ENCODE results near the gene CMTM4. TPM values are rescaled to one million over a fixed set of nuclear protein-coding genes. Genes with fewer than 3 reads are reported as not detected.

The CMTM4 gene
- total and polyA plus RNA-seq, 2 of the 8 experiments (the other 6 are each of a cell fraction or from before 2014, with no cell fraction given), result 35.3 to 51.7 TPM

GRCh38 chr16:66728804-66729203, 32.3 kb upstream of the CMTM4 start:
- H3K4me2 ChIP-seq (ENCODE audit: insufficient read depth in 1 of 2, low read depth in 2 of 2, low read length in 2 of 2), result peak overlapping the region; percentile 13 to 23; a peak in 2 of 4 replicates
- CTCF ChIA-PET (ENCODE audit: partially characterized antibody), result interaction anchor here (0.7 to 8.6 kb wide), 22 partner anchors 11 to 322 kb away, joined by 3 to 170 read pairs (median 4); partner anchors contain the start of gene DYNC1LI2

More at GRCh38 chr16:66728804-66729203, 32.3 kb upstream of the CMTM4 start:
- H3K23me2 ChIP-seq (ENCODE audit: low read depth, low read length), result no peaks in the 10 kb centered on the region; the same call in 1 of the 2 replicates
- POLR2A ChIA-PET (ENCODE audit: partially characterized antibody), result interaction anchor here (1.5 to 6.9 kb wide), 4 partner anchors 9 to 139 kb away, joined by 5 to 57 read pairs (median 7); partner anchors contain the start of gene DYNC1LI2
- peaks cover 0 to 6% (median 5%) of the 10 kb centered on the region in 4 experiments; a peak in 6 of 7 replicates for H3K4me1 ChIP-seq (replicated peaks in 1 of 4; ENCODE audit: control insufficient read depth in 3 of 4, insufficient read depth in 4 of 4, low read length in 3 of 4)
- no peaks in the 10 kb centered on the region for H3K27me3 ChIP-seq (replicated peaks in 1 of 4; ENCODE audit: control insufficient read depth in 3 of 4, extremely low read depth in 1 of 4, insufficient read depth in 3 of 4, low read length in 3 of 4)
- no peak overlapping the region for H3K9ac ChIP-seq (replicated peaks in 1 of 4; ENCODE audit: extremely low read depth in 1 of 4, low read depth in 3 of 4, low read length in 3 of 4)
- no peak overlapping the region for H2AFZ ChIP-seq (ENCODE audit: low read length)
- DNase-seq (ENCODE audit: low read depth in 1 of 2, low spot score in 2 of 2) (no peak), FAIRE-seq (no peak)
- H2BK12ac ChIP-seq (ENCODE audit: low read depth, low read length), result no peak overlapping the region
- 77% methylated on average over 3 of the region's 4 CpGs; no CpG with 5 or more reads in 1 of the 2 experiments for WGBS, 2 experiments (ENCODE audit: extremely low coverage in 1 of 2, insufficient coverage in 1 of 2, insufficient read length in 1 of 2, insufficient replicate concordance in 2 of 2, low coverage in 1 of 2, low lambda C conversion rate in 2 of 2, missing lambda C conversion rate in 1 of 2)
- peak overlapping the region; percentile 0 for H4K91ac ChIP-seq (replicated peaks; ENCODE audit: insufficient read length, low read length)
- no peak overlapping the region for H3K23ac ChIP-seq (ENCODE audit: insufficient read length)
- H3K18ac ChIP-seq (ENCODE audit: extremely low read depth, low read length), result no peak overlapping the region; the same call in 1 of the 2 replicates
- H3K27ac ChIP-seq (ENCODE audit: low read depth, low read length), result no peak overlapping the region; the same call in 1 of the 2 replicates
- no peak overlapping the region for H2BK15ac ChIP-seq (ENCODE audit: low read length)
- TF ChIP-seq CBX5 (IDR thresholded peaks at IDR 0.05; ENCODE audit: low read depth, low read length) (no peak), MAX (IDR thresholded peaks at IDR 0.05) (no peak), RBBP5 (IDR thresholded peaks at IDR 0.05; ENCODE audit: borderline replicate concordance, low read depth, low read length) (no peak), MAFK (IDR thresholded peaks at IDR 0.05; ENCODE audit: low read depth, low read length) (no peak), CTCF (IDR thresholded peaks at IDR 0.05; ENCODE audit: control extremely low read depth in 1 of 3, insufficient read depth in 1 of 3, low read depth in 1 of 3, low read length in 3 of 3) (no peak)
- H2BK5ac ChIP-seq (ENCODE audit: low read depth, low read length), result peak overlapping the region; percentile 67; the same call in 1 of the 2 replicates
- H3K9me3 ChIP-seq (ENCODE audit: insufficient read depth in 2 of 2, low read depth in 1 of 2, low read length in 1 of 2), result no peaks in the 10 kb centered on the region
- H3K56ac ChIP-seq (replicated peaks; ENCODE audit: insufficient read length, low read depth, low read length), result no peak overlapping the region
- peak overlapping the region; percentile 23; the same call in 1 of the 2 replicates for H2BK20ac ChIP-seq (ENCODE audit: low read length)
- no peak overlapping the region for H3K4ac ChIP-seq (replicated peaks; ENCODE audit: insufficient read length, low read depth, low read length)
- no peak overlapping the region for H2AK5ac ChIP-seq (ENCODE audit: low read depth, low read length)
- peaks cover 23 to 91% (median 71%) of the 10 kb centered on the region in 4 experiments for H3K36me3 ChIP-seq (ENCODE audit: control insufficient read depth in 2 of 4, insufficient read depth in 4 of 4, low read length in 3 of 4)
- H4K8ac ChIP-seq (ENCODE audit: extremely low read depth, insufficient read depth, low read length), result no peak overlapping the region
- H3K79me1 ChIP-seq (ENCODE audit: low read depth, low read length), result no peaks in the 10 kb centered on the region; the same call in 1 of the 2 replicates
- no peak overlapping the region for H2BK120ac ChIP-seq (replicated peaks; ENCODE audit: low read depth, low read length)
- H3K4me3 ChIP-seq (ENCODE audit: extremely low read depth in 1 of 4, insufficient read depth in 2 of 4, low read depth in 3 of 4, low read length in 4 of 4), result no peak overlapping the region
- no peak overlapping the region for H3K14ac ChIP-seq (ENCODE audit: insufficient read length)
- peaks cover 2 to 3% of the 10 kb centered on the region in 2 experiments for H4K20me1 ChIP-seq (replicated peaks in 1 of 2; ENCODE audit: control insufficient read depth in 1 of 2, insufficient read depth in 2 of 2, low read length in 2 of 2)
- H4K5ac ChIP-seq (ENCODE audit: insufficient read length, low read depth, low read length), result peak overlapping the region; percentile 12
- H3K79me2 ChIP-seq (ENCODE audit: control insufficient read depth in 1 of 2, insufficient read depth in 2 of 2, low read length in 2 of 2), result no peaks in the 10 kb centered on the region

Measured in H1 (cell line).